GM04504 (cell line): ENCODE data around the gene GABPA.

Source experiments
- DNase-seq: peaks from one replicate; pipeline ENCODE4 v3.0.0-alpha.2; 2012; ENCODE audit warnings: low read depth

Gene GABPA

DNA sequence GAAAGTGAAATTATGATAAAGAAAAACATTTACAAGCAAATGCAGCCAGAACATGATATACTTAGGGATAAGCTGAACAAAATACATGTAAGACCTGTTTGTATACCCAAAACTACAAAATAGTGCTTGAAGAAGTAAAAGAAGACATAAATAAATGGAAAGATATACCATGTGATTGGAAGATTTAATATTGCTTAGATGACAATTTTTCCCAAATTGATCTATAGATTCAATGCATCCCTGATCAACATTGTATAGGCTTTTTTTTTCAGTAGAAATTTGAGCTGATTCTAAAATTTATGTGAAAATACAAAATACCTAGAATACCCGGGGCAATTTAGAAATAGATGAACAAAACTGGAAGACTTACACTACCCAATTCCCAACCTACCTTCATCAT lies 76.4 kb downstream of the GABPA start:
- DNase-seq, result no peak

DNA sequence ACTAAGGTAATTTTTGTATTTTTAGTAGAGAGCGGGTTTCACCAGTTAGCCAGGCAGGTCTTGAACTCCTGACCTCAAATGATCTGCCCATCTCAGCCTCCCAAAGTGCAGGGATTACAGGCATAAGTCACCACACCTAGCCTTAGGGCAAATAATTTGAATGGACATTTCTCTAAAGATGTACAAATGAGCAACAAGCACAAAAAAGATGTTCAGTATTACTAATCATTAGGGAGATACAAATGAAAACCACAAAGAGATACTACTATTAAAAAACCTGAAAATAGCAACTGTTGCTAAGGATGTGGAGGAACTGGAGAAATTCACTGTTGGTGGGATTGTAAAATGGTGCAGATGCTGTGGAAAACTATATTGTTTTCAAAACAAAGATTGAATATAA lies 79.1 kb downstream of the GABPA start:
- DNase-seq, result no peak

DNA sequence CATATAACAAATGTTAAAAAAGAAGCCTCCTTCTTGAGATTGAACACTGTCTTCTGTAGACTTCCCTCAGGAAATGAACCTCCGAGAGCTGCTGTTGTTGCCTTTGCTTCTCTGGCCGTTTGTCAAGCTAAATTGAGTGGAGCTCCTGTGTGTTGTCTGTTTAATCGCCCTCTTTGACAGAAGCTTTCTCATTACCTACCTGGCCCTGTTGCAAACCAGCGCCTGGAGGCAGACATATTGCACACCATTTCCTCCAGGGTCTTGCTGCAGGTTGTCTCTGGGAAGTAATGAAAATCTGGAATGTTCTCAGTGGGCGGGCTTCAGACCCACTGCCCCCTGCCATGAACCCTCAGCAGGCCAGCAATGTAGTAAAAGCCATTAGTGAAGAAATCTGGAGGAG lies 83.3 kb downstream of the GABPA start:
- DNase-seq, result no peak

DNA sequence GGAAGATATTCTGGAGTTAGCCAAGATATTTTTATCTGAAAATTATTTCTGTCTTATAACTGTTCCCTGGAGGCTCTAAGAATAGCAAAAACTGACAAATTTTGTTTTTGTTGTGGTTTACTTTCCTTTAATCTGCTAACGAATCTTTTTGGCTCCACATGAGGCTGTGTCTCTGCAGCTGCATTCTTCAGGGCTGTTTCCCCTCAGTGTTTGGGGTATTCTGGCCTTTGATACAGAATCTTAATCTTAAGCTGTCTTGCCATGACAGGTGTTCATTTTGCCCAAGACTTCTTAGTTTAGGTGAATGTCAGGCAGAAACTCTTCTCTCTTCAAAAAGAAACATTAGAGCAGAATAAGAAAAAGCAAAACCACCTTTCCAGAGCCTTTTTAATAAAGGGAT lies 83.8 kb downstream of the GABPA start:
- DNase-seq, result no peak
